ENCODE data around the gene OPTN.

Gene OPTN

DNA sequence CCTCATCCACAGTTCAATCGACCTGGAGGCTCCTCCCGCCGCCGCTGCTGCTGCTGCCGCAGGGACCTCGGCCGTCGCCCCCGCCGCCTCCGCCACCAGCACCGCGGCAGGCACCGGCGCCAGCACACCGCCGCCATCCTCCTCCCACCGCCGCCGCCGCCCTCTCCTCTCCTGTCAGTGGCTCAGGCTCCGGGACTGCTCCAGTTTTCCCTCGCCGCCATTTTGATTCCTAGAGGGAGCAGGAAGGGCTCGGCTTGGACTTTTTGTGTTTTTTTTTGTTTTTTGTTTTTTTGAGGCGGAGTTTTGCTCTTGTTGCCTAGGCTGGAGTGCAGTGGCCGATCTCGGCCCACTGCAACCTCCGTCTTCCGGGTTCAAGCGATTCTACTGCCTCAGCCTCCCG, 58.4 kb downstream of the OPTN start:
- H3K27me3 ChIP-seq (ENCODE audit: insufficient read depth, low read length): no peaks in the 10 kb centered on the region
- no peaks in the 10 kb centered on the region for H3K36me3 ChIP-seq (ENCODE audit: insufficient read depth, low read length)
- peaks cover 9% of the 10 kb centered on the region for H3K79me2 ChIP-seq (ENCODE audit: insufficient read depth, low read length)
- no peak overlapping the region for H3K4me2 ChIP-seq (ENCODE audit: low read length)
- TF ChIP-seq EZH2 (IDR thresholded peaks at IDR 0.05; ENCODE audit: borderline replicate concordance, low read length): no peak
- H3K9ac ChIP-seq (ENCODE audit: low read length): no peak overlapping the region
- no peaks in the 10 kb centered on the region for H3K9me2 ChIP-seq (ENCODE audit: low read depth, low read length)
- no peak overlapping the region for H2AFZ ChIP-seq (ENCODE audit: low read length)
- H3K4me1 ChIP-seq (ENCODE audit: insufficient read depth, low read length, severe bottlenecking): peaks cover 22% of the 10 kb centered on the region
- no peaks in the 10 kb centered on the region for H3F3A ChIP-seq (ENCODE audit: insufficient read depth, low read length)
- H4K20me1 ChIP-seq (ENCODE audit: insufficient read depth, low read length): no peaks in the 10 kb centered on the region
- no peak overlapping the region for H3K4me3 ChIP-seq (ENCODE audit: low read depth, low read length, poor library complexity, severe bottlenecking)
- no peaks in the 10 kb centered on the region for H3K9me3 ChIP-seq (ENCODE audit: low read length)
- no peak overlapping the region for H3K27ac ChIP-seq (ENCODE audit: low read depth, low read length, poor library complexity, severe bottlenecking)

- Histone ChIP-seq H3K27me3 (ENCODE audit: insufficient read depth, low read length) (no peaks in the 10 kb centered on the region), H4K20me1 (ENCODE audit: insufficient read depth, low read length) (no peaks in the 10 kb centered on the region), H3K9me2 (ENCODE audit: low read depth, low read length) (no peaks in the 10 kb centered on the region), H3K9me3 (ENCODE audit: low read length) (no peaks in the 10 kb centered on the region), H3K79me2 (ENCODE audit: insufficient read depth, low read length) (peaks cover 9% of the 10 kb centered on the region), H3K4me2 (ENCODE audit: low read length) (peak within 1 kb of the TSS; percentile 87), H3K27ac (ENCODE audit: low read depth, low read length, poor library complexity, severe bottlenecking) (no peak within 1 kb of the TSS), H2AFZ (ENCODE audit: low read length) (peak within 1 kb of the TSS; percentile 92), H3K36me3 (ENCODE audit: insufficient read depth, low read length) (peaks cover 16% of the 10 kb centered on the region), H3F3A (ENCODE audit: insufficient read depth, low read length) (no peaks in the 10 kb centered on the region), H3K4me3 (ENCODE audit: low read depth, low read length, poor library complexity, severe bottlenecking) (peak within 1 kb of the TSS; percentile 84), H3K9ac (ENCODE audit: low read length) (peak within 1 kb of the TSS; percentile 73), H3K4me1 (ENCODE audit: insufficient read depth, low read length, severe bottlenecking) (peaks cover 23% of the 10 kb centered on the region)
- no peak for TF ChIP-seq EZH2 (IDR thresholded peaks at IDR 0.05; ENCODE audit: borderline replicate concordance, low read length)
- TF ChIP-seq, protein P1, sequence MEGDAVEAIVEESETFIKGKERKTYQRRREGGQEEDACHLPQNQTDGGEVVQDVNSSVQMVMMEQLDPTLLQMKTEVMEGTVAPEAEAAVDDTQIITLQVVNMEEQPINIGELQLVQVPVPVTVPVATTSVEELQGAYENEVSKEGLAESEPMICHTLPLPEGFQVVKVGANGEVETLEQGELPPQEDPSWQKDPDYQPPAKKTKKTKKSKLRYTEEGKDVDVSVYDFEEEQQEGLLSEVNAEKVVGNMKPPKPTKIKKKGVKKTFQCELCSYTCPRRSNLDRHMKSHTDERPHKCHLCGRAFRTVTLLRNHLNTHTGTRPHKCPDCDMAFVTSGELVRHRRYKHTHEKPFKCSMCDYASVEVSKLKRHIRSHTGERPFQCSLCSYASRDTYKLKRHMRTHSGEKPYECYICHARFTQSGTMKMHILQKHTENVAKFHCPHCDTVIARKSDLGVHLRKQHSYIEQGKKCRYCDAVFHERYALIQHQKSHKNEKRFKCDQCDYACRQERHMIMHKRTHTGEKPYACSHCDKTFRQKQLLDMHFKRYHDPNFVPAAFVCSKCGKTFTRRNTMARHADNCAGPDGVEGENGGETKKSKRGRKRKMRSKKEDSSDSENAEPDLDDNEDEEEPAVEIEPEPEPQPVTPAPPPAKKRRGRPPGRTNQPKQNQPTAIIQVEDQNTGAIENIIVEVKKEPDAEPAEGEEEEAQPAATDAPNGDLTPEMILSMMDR (IDR thresholded peaks at IDR 0.05; ENCODE audit: low read length): peak; percentile 85
Observed at GRCh38 chr10:13160934-13161856, 61.2 kb downstream of the OPTN start, which contains the start of gene MCM10. MCM10 (plus strand) TSS chr10:13161558; CDS start chr10:13164203, 2,645 bp downstream.

DNA sequence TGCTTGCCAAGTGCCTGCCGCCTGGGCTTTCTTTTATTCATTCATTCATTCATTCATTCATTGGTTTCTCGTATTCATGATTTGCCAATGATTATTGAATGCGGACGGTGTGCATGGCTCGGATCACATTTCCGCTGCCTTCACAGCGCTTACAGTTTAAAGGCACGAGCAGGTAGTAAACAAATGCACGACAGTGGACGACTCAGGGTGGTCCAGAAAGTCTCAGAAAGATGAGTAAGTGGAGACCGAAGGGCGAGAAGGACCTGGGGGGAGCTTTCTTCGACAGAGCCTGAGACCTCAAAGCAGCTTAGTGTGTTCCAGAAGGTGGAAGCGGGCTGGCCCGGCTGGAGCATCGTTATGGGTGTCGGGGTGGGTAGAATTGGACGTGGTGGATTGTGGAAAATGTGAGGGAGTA, 61.9 kb downstream of the OPTN start:
- TF ChIP-seq, protein P1 (IDR thresholded peaks at IDR 0.05; ENCODE audit: low read length): no peak
- TF ChIP-seq EZH2 (IDR thresholded peaks at IDR 0.05; ENCODE audit: borderline replicate concordance, low read length): no peak
- H3K4me2 ChIP-seq (ENCODE audit: low read length): peak overlapping the region; percentile 87
- H3K27ac ChIP-seq (ENCODE audit: low read depth, low read length, poor library complexity, severe bottlenecking): no peak overlapping the region
- no peaks in the 10 kb centered on the region for H3K9me3 ChIP-seq (ENCODE audit: low read length)
- H3K36me3 ChIP-seq (ENCODE audit: insufficient read depth, low read length): peaks cover 16% of the 10 kb centered on the region
- no peaks in the 10 kb centered on the region for H3K9me2 ChIP-seq (ENCODE audit: low read depth, low read length)
- no peak overlapping the region for H2AFZ ChIP-seq (ENCODE audit: low read length)
- H4K20me1 ChIP-seq (ENCODE audit: insufficient read depth, low read length): no peaks in the 10 kb centered on the region
- peak overlapping the region; percentile 73 for H3K9ac ChIP-seq (ENCODE audit: low read length)
- peaks cover 9% of the 10 kb centered on the region for H3K79me2 ChIP-seq (ENCODE audit: insufficient read depth, low read length)
- H3K4me3 ChIP-seq (ENCODE audit: low read depth, low read length, poor library complexity, severe bottlenecking): peak overlapping the region; percentile 84
- no peaks in the 10 kb centered on the region for H3F3A ChIP-seq (ENCODE audit: insufficient read depth, low read length)
- peaks cover 23% of the 10 kb centered on the region for H3K4me1 ChIP-seq (ENCODE audit: insufficient read depth, low read length, severe bottlenecking)
- no peaks in the 10 kb centered on the region for H3K27me3 ChIP-seq (ENCODE audit: insufficient read depth, low read length)

Measured in OCI-LY1 (cell line).